Choroid plexus epithelial cell (primary cell): ENCODE results near the gene SLC26A2.

Experiments used
- DNase-seq: peaks from one replicate; pipeline ENCODE4 v3.0.0-alpha.2; 2010; ENCODE audit warnings: low read depth
- H3K4me3 ChIP-seq: 2 replicates; pipeline ENCODE4 v1.5.1; 2011; ENCODE audit warnings: low read depth, mild to moderate bottlenecking, control low read depth, low read length, moderate library complexity
- TF ChIP-seq, protein P1 (sequence below): conservative IDR thresholded peaks from 2 replicates; pipeline ENCODE4 v1.5.1; 2011; ENCODE audit warnings: low read depth, mild to moderate bottlenecking, control low read depth, inconsistent platforms, low read length, moderate library complexity

SLC26A2 gene

DNA sequence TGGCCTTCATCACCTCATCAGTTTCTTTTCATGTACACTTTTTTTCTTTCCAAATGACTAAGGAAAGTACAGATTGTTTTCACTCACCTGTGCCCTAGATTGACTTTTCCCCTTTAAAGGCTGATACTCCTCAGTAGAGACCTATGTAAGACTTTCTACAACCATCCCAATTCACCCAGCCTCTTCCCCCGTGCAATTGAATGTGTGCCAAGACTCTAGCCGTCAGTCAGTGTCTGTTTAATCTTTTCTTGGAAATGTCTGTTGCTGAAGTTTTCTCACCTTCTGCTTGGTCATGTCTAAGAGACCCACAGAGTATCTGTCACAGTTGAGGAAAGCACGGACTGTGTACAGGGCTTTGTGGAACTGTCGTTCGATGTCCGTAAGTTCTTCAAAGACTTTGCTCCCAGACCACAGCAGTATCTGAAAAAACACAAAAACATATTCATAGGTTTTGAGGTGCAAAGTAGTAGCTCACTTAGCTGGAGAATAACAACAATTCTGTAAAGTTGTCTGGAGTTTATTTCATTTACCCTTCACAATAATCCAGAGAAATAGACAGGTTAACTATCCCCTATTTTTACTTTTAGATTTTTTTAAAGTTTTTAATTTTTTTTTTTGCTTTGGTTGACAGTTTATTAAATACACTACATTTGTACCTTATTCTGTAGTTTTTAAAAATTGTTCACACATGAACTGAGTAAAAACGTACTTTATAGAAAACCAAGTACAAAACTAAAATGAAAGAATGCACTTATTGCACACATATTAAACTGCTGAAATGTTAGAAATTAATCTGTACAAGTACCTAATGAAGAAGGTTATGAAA, 29.6 kb upstream of the SLC26A2 start:
- TF ChIP-seq, protein P1, sequence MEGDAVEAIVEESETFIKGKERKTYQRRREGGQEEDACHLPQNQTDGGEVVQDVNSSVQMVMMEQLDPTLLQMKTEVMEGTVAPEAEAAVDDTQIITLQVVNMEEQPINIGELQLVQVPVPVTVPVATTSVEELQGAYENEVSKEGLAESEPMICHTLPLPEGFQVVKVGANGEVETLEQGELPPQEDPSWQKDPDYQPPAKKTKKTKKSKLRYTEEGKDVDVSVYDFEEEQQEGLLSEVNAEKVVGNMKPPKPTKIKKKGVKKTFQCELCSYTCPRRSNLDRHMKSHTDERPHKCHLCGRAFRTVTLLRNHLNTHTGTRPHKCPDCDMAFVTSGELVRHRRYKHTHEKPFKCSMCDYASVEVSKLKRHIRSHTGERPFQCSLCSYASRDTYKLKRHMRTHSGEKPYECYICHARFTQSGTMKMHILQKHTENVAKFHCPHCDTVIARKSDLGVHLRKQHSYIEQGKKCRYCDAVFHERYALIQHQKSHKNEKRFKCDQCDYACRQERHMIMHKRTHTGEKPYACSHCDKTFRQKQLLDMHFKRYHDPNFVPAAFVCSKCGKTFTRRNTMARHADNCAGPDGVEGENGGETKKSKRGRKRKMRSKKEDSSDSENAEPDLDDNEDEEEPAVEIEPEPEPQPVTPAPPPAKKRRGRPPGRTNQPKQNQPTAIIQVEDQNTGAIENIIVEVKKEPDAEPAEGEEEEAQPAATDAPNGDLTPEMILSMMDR, result no peak
- no peak for DNase-seq
- no peak overlapping the region for H3K4me3 ChIP-seq

- DNase-seq, result no peak
- TF ChIP-seq, protein P1, result no peak
- no peak overlapping the region for H3K4me3 ChIP-seq
Measured at GRCh38 chr5:149931992-149932436, 28.5 kb upstream of the SLC26A2 start.

GRCh38 chr5:149932445-149933350, 27.9 kb upstream of the SLC26A2 start:
- H3K4me3 ChIP-seq, result no peak overlapping the region
- peak; percentile 23 for DNase-seq
- TF ChIP-seq, protein P1, result peak; percentile 67

DNA sequence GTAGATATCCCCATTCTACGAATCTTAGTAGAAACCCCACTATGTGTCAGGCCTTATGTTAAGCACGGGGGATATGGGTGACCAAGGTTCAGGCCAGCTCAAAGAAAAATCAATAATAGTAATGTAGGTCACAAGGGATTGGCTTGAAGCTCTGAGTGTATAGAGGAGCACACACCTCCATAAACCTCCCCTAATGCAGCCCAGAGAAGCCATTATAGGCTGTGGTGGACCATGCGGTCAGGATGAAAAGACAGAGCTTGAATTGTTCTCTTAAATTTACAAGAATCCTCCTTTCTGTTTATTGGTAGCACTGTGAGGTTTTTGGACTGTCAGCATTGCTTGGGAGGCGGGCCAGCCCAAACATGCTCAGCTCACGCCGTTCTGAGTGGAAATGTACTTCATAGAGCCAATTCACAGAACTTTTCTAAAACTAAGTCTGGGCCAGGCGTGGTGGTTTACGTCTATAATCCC, 25.1 kb upstream of the SLC26A2 start:
- TF ChIP-seq, protein P1, result no peak
- no peak for DNase-seq
- no peak overlapping the region for H3K4me3 ChIP-seq

DNA sequence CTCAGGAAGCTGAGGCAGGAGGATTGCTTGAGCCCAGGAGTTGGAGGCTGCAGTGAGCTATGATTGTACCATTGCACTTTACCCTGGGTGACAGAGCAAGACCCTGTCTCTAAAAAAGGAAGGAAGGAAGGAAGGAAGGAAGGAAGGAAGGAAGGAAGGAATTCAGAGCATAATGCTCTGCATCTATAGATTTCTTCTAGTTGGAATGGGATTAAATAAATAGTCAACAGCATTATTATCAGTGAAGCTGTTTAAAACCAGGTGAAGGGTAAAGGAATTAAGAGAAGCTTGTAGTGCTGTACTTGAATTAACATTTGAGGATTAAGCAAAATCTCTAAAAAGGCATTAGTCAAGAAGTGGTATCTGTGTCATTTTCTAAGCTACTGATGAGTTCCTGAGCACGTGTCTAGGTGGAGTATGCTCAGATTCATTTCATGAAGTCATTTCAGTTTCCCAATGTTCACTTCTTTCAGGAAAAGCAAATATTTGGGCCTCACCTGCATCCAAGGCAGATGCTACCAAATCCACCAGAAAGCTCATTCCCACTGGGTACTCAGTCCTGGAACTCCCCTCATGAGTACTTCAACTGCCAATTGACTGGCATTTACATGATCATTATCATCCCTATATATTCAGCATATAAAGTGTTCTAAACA, 24.4 kb upstream of the SLC26A2 start:
- DNase-seq, result no peak
- TF ChIP-seq, protein P1, result no peak
- no peak overlapping the region for H3K4me3 ChIP-seq

- TF ChIP-seq, protein P1, result no peak
- peak; percentile 47 for DNase-seq
- no peak overlapping the region for H3K4me3 ChIP-seq
Measured at GRCh38 chr5:149936700-149937091, 23.9 kb upstream of the SLC26A2 start.
